ENCODE data around the gene LMAN1.

Gene LMAN1

GRCh38 chr18:59301929-59302328 is 57.1 kb downstream of the LMAN1 start:
- no peak for DNase-seq

- no peak for DNase-seq
These were observed 58.3 kb downstream of the LMAN1 start for GRCh38 chr18:59300676-59301285.

GRCh38 chr18:59298871-59299270 is 60.2 kb downstream of the LMAN1 start:
- DNase-seq = peak; percentile 20 to 79

- no peak for DNase-seq
These were observed 65.7 kb downstream of the LMAN1 start for GRCh38 chr18:59293317-59293716.

- no peak for DNase-seq
These were observed 72.7 kb downstream of the LMAN1 start for GRCh38 chr18:59286341-59286740.

- no peak for DNase-seq
These were observed 76.7 kb downstream of the LMAN1 start for GRCh38 chr18:59282341-59282740.

GRCh38 chr18:59279722-59280121 is 79.3 kb downstream of the LMAN1 start:
- no peak for DNase-seq

- DNase-seq = no peak
These were observed 79.9 kb downstream of the LMAN1 start for GRCh38 chr18:59279193-59279592.

GRCh38 chr18:59278793-59279192 is 80.3 kb downstream of the LMAN1 start:
- no peak for DNase-seq
